Bronchial epithelial cell (primary cell): Measurements from ENCODE around the gene SAMD1. TPM values are rescaled to one million over a fixed set of nuclear protein-coding genes. Genes with fewer than 3 reads are reported as not detected.

Source experiments
- DNase-seq: peaks from one replicate; pipeline ENCODE4 v3.0.0-alpha.2; 2010; ENCODE audit warnings: low read depth
- FAIRE-seq: peaks from 2 replicates; lab custom pipeline; 2011; peaks lifted over from hg19 to GRCh38; lab: Jason Lieb, UNC
- H3K27me3 ChIP-seq: 2 replicates; pipeline ENCODE4 v1.5.1; 2011; ENCODE audit warnings: low read length; ENCODE audit not compliant: control insufficient read depth, insufficient read depth
- H3K36me3 ChIP-seq: 2 replicates; pipeline ENCODE4 v1.5.1; 2011; ENCODE audit warnings: low read length; ENCODE audit not compliant: control insufficient read depth, insufficient read depth
- H3K4me3 ChIP-seq: 2 replicates; pipeline ENCODE4 v1.5.1; 2011; ENCODE audit warnings: mild to moderate bottlenecking, low read depth, low read length, control low read depth
- CTCF ChIP-seq: IDR thresholded peaks from 2 replicates; pipeline ENCODE4 v1.5.1; 2011; ENCODE audit warnings: mild to moderate bottlenecking, moderate library complexity, low read length, control low read depth, inconsistent platforms; ENCODE audit not compliant: insufficient read depth, severe bottlenecking
- total RNA-seq: library from RNA; depleted of rRNA; stranded (reverse); fragments of >200 nt; gene quantifications from 2 replicates; pipeline ENCODE4 v1.2.1, GENCODE V29; 2014

The SAMD1 gene
- total RNA-seq, 1 donor from 2014 or later = 16.8 TPM

- no peak for FAIRE-seq
Observed at GRCh38 chr19:14112809-14113385, 22.3 kb upstream of the SAMD1 start.

GRCh38 chr19:14112051-14112808 lies 21.7 kb upstream of the SAMD1 start:
- FAIRE-seq (no peak), DNase-seq (no peak)
- no peak for TF ChIP-seq CTCF
- Histone ChIP-seq H3K36me3 (no peaks in the 10 kb centered on the region), H3K27me3 (no peaks in the 10 kb centered on the region), H3K4me3 (no peak overlapping the region)

More at GRCh38 chr19:14112809-14113385, 22.3 kb upstream of the SAMD1 start:
- no peaks in the 10 kb centered on the region for H3K36me3 ChIP-seq
- H3K27me3 ChIP-seq = no peaks in the 10 kb centered on the region
- no peak overlapping the region for H3K4me3 ChIP-seq
- no peak for TF ChIP-seq CTCF
- DNase-seq = no peak

GRCh38 chr19:14111486-14111885 lies 20.9 kb upstream of the SAMD1 start:
- no peaks in the 10 kb centered on the region for H3K27me3 ChIP-seq
- H3K4me3 ChIP-seq = no peak overlapping the region
- TF ChIP-seq CTCF = no peak
- DNase-seq = no peak
- H3K36me3 ChIP-seq = peaks cover 2% of the 10 kb centered on the region
- FAIRE-seq = no peak

- Histone ChIP-seq H3K4me3 (no peak overlapping the region), H3K27me3 (no peaks in the 10 kb centered on the region), H3K36me3 (peaks cover 2% of the 10 kb centered on the region)
- DNase-seq (no peak), FAIRE-seq (no peak)
- no peak for TF ChIP-seq CTCF
Observed at GRCh38 chr19:14110650-14111049, 20.1 kb upstream of the SAMD1 start.

GRCh38 chr19:14107581-14108461 lies 17.3 kb upstream of the SAMD1 start:
- FAIRE-seq (no peak), DNase-seq (peak; percentile 18)
- Histone ChIP-seq H3K4me3 (no peak overlapping the region), H3K27me3 (no peaks in the 10 kb centered on the region), H3K36me3 (peaks cover 7% of the 10 kb centered on the region)
- TF ChIP-seq CTCF = no peak
